ENCODE measurements around the gene PON3.

DNA sequence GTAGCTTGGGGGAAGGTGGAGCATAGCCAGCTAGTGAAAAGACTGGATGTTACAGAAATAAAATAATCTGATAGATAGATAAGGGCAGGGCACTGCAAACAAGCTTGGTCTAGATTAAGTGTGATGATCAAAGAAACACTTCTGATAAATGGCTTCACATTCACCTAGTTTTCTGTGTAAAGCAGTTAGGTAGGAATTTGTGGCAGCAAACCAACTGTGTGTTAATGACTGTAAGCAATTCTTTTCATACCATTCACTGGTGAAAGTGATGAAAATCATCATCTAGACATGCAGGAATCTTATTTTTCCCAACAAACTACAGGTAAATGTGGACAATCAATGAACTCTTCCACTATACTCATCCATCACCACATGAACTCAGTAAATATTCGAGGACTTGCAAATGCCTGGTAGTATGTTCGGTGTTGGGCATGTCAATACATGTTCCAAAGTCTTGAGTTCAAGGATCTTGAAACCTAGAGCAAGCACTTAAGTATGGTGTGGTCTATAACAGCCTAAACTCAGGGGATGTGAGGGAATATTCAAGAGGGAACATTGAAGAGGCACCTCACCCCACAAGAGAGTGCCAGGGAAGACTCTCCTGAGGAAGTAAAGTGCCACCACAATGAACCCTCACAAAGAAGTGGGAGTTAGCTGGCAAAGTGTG, 20.5 kb downstream of the PON3 start:
- TF ChIP-seq, protein P1, sequence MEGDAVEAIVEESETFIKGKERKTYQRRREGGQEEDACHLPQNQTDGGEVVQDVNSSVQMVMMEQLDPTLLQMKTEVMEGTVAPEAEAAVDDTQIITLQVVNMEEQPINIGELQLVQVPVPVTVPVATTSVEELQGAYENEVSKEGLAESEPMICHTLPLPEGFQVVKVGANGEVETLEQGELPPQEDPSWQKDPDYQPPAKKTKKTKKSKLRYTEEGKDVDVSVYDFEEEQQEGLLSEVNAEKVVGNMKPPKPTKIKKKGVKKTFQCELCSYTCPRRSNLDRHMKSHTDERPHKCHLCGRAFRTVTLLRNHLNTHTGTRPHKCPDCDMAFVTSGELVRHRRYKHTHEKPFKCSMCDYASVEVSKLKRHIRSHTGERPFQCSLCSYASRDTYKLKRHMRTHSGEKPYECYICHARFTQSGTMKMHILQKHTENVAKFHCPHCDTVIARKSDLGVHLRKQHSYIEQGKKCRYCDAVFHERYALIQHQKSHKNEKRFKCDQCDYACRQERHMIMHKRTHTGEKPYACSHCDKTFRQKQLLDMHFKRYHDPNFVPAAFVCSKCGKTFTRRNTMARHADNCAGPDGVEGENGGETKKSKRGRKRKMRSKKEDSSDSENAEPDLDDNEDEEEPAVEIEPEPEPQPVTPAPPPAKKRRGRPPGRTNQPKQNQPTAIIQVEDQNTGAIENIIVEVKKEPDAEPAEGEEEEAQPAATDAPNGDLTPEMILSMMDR (IDR thresholded peaks at IDR 0.05) = no peak
- no peak for TF ChIP-seq POLR2A (IDR thresholded peaks at IDR 0.05)

Data from esophagus squamous epithelium (tissue), 4 donors.